HepG2 (cell line): ENCODE data around the gene SLC35B2. TPM values are rescaled to one million over a fixed set of nuclear protein-coding genes. Genes with fewer than 3 reads are reported as not detected.

ENCODE experiments used
- ARID2 ChIP-seq: sonication (generic); formaldehyde crosslinking; IDR thresholded peaks from 2 replicates; pipeline ENCODE4 v1.8.1; 2022; ENCODE audit warnings: mild to moderate bottlenecking, missing genetic modification reagents, borderline replicate concordance
- ARID3A ChIP-seq: IDR thresholded peaks from 2 replicates; pipeline ENCODE4 v1.6.1; 2012; ENCODE audit warnings: low read depth, low read length, improper control_type of control experiment
- ATF3 ChIP-seq: sonication (generic); formaldehyde crosslinking; IDR thresholded peaks from 2 replicates; pipeline ENCODE4 v1.4.0; 2020; ENCODE audit warnings: missing genetic modification reagents
- BHLHE40 ChIP-seq: IDR thresholded peaks from 2 replicates; pipeline ENCODE4 v1.6.1; 2011; ENCODE audit warnings: low read length, improper control_type of control experiment
- KAT7 ChIP-seq: IDR thresholded peaks from 2 replicates; pipeline ENCODE4 v1.6.1; 2018; ENCODE audit warnings: borderline replicate concordance, missing compliant biosample characterization
- KDM1A ChIP-seq: IDR thresholded peaks from 2 replicates; pipeline ENCODE4 v1.6.1; 2016; ENCODE audit warnings: missing compliant biosample characterization
- KDM2A ChIP-seq: sonication (generic); formaldehyde crosslinking; IDR thresholded peaks from 2 replicates; pipeline ENCODE4 v1.4.0; 2020; ENCODE audit warnings: low read depth, missing genetic modification reagents, borderline replicate concordance
- KDM5B ChIP-seq: sonication (generic); formaldehyde crosslinking; IDR thresholded peaks from 2 replicates; pipeline ENCODE4 v1.4.0; 2020; ENCODE audit warnings: missing genetic modification reagents, mild to moderate bottlenecking, borderline replicate concordance
- MLXIP ChIP-seq: sonication (generic); formaldehyde crosslinking; IDR thresholded peaks from 2 replicates; pipeline ENCODE4 v1.9.0; 2021; ENCODE audit warnings: missing genetic modification reagents, borderline replicate concordance
- PBX3 ChIP-seq: sonication (generic); formaldehyde crosslinking; IDR thresholded peaks from 2 replicates; pipeline ENCODE4 v1.8.1; 2023; ENCODE audit warnings: missing genetic modification reagents, inconsistent platforms, borderline replicate concordance
- RBFOX2 ChIP-seq: fragments of 200-400 bp; formaldehyde crosslinking; IDR thresholded peaks from 2 replicates; pipeline ENCODE4 v1.6.1; 2017; ENCODE audit warnings: low read depth, mild to moderate bottlenecking, low read length
- SATB2 ChIP-seq: sonication (generic); formaldehyde crosslinking; IDR thresholded peaks from 2 replicates; pipeline ENCODE4 v1.5.0; 2020; ENCODE audit warnings: missing genetic modification reagents
- U2AF1 ChIP-seq: fragments of 200-400 bp; formaldehyde crosslinking; optimal IDR thresholded peaks from 2 replicates; pipeline ENCODE3; 2017; ENCODE audit warnings: mild to moderate bottlenecking, low read depth, low read length
- ZFP37 ChIP-seq: sonication (generic); formaldehyde crosslinking; IDR thresholded peaks from 2 replicates; pipeline ENCODE4 v1.4.0; 2020; ENCODE audit warnings: missing genetic modification reagents, borderline replicate concordance
- ZNF17 ChIP-seq: sonication (generic); formaldehyde crosslinking; IDR thresholded peaks from 2 replicates; pipeline ENCODE4 v1.5.0; 2020; ENCODE audit warnings: mild to moderate bottlenecking, missing genetic modification reagents
- ZNF350 ChIP-seq: sonication (generic); formaldehyde crosslinking; IDR thresholded peaks from 2 replicates; pipeline ENCODE4 v1.4.0; 2020; ENCODE audit warnings: mild to moderate bottlenecking, low read depth, missing genetic modification reagents, borderline replicate concordance
- polyA plus RNA-seq, 8 experiments: library from polyadenylated mRNA; depleted of rRNA in 3 of 8; stranded (reverse) in 7 of 8; unstranded in 1 of 8; fragments of >200 nt; fragmentation: Illumina TruSeq in 4 of 8; extraction: Trizol in 4 of 8; gene quantifications; 2 replicates each; pipeline versions ENCODE4 v1.2.1 to v1.2.3, GENCODE V29; 2011 to 2016; ENCODE audit warnings: low read depth in 4 of 8, missing spikeins in 1 of 8, mixed read lengths in 1 of 8; ENCODE audit not compliant: insufficient read depth in 1 of 8
- total RNA-seq, 5 experiments: library from RNA; depleted of rRNA; stranded (reverse); fragments of >200 nt; fragmentation: Illumina TruSeq; extraction: Trizol; gene quantifications; 2 replicates each; pipeline ENCODE4 v1.2.3, GENCODE V29; 2016; ENCODE audit warnings: low read depth in 1 of 5
- TF ChIP-seq, protein P1 (sequence below): sonication (generic); formaldehyde crosslinking; IDR thresholded peaks from 2 replicates; pipeline ENCODE4 v1.4.0; 2020; ENCODE audit warnings: missing genetic modification reagents
- TF ChIP-seq, protein P2 (sequence below): sonication (generic); formaldehyde crosslinking; IDR thresholded peaks from 2 replicates; pipeline ENCODE4 v1.5.0; 2020; ENCODE audit warnings: mild to moderate bottlenecking, missing genetic modification reagents

The SLC35B2 gene
- total and polyA plus RNA-seq, 2 of the 13 experiments (the other 11 are each of a cell fraction or from before 2014, with no cell fraction given), result 61.1 to 148 TPM

DNA sequence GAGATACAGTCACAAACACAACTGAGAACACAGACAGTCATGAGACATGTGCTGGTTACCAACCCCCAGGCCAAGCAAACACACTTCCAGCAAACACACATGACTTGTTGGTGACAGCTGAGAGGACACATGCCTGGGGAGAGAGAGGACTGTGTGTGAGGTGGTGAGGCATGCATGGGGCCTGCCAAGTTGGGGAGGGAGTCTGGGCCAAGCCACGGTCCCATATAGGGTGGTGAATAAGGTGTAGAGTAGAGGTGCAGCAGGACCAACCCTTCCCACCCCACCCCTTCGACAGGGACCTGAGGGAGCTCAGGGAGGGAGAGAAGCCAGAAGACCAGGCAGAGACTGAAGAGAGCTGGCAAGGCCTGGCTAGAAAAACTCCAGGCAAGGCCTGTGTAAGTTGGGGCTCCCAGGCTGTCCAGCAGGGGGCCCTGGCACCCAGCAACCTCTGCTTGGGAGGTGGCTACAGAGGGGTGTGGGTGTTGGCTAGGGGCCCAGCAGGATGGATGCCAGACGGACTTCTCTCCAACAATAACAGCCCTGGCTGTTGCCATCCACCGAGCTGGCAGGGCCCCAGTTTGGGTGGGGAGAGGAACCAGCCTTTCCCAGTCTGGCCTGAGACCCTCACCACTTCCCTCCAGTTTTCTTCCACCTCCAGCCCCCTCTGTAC is 35.9 kb downstream of the SLC35B2 start (continued):
- TF ChIP-seq KDM5B (CRISPR knock-in tag), result peak; percentile 29
- TF ChIP-seq MLXIP (CRISPR knock-in tag), result no peak
- no peak for TF ChIP-seq ARID2 (CRISPR knock-in tag)
- TF ChIP-seq RBFOX2, result no peak
- no peak for TF ChIP-seq ZNF17 (CRISPR knock-in tag)
- TF ChIP-seq, protein P1, sequence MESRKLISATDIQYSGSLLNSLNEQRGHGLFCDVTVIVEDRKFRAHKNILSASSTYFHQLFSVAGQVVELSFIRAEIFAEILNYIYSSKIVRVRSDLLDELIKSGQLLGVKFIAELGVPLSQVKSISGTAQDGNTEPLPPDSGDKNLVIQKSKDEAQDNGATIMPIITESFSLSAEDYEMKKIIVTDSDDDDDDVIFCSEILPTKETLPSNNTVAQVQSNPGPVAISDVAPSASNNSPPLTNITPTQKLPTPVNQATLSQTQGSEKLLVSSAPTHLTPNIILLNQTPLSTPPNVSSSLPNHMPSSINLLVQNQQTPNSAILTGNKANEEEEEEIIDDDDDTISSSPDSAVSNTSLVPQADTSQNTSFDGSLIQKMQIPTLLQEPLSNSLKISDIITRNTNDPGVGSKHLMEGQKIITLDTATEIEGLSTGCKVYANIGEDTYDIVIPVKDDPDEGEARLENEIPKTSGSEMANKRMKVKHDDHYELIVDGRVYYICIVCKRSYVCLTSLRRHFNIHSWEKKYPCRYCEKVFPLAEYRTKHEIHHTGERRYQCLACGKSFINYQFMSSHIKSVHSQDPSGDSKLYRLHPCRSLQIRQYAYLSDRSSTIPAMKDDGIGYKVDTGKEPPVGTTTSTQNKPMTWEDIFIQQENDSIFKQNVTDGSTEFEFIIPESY, result peak; percentile 30; the same call in 1 of the 2 replicates
- no peak for TF ChIP-seq ZFP37
- peak; percentile 74 for TF ChIP-seq ZNF350
- no peak for TF ChIP-seq SATB2 (CRISPR knock-in tag)
- 0 out of 2 replicates have a peak, but pooled peaks have one; percentile 59 for TF ChIP-seq KAT7
- TF ChIP-seq, protein P2, sequence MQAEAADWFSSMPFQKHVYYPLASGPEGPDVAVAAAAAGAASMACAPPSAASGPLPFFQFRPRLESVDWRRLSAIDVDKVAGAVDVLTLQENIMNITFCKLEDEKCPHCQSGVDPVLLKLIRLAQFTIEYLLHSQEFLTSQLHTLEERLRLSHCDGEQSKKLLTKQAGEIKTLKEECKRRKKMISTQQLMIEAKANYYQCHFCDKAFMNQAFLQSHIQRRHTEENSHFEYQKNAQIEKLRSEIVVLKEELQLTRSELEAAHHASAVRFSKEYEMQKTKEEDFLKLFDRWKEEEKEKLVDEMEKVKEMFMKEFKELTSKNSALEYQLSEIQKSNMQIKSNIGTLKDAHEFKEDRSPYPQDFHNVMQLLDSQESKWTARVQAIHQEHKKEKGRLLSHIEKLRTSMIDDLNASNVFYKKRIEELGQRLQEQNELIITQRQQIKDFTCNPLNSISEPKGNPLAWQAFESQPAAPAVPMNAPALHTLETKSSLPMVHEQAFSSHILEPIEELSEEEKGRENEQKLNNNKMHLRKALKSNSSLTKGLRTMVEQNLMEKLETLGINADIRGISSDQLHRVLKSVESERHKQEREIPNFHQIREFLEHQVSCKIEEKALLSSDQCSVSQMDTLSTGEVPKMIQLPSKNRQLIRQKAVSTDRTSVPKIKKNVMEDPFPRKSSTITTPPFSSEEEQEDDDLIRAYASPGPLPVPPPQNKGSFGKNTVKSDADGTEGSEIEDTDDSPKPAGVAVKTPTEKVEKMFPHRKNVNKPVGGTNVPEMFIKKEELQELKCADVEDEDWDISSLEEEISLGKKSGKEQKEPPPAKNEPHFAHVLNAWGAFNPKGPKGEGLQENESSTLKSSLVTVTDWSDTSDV (CRISPR knock-in tag), result no peak
- TF ChIP-seq KDM1A (CRISPR knock-in tag), result 0 out of 2 replicates have a peak, but pooled peaks have one; percentile 36
- TF ChIP-seq ARID3A, result 0 out of 2 replicates have a peak, but pooled peaks have one; percentile 25
- no peak for TF ChIP-seq ATF3 (CRISPR knock-in tag)
- TF ChIP-seq BHLHE40, result peak; percentile 66
- TF ChIP-seq KDM2A (CRISPR knock-in tag), result peak; percentile 62; the same call in 1 of the 2 replicates
- TF ChIP-seq U2AF1, result no peak
- no peak for TF ChIP-seq PBX3 (CRISPR knock-in tag)
